Neural progenitor cell (in vitro differentiated cells): ENCODE measurements around the gene OSBPL8. TPM values are rescaled to one million over a fixed set of nuclear protein-coding genes. Genes with fewer than 3 reads are reported as not detected.

Experiments
- DNase-seq: peaks from one replicate; pipeline ENCODE4 v3.0.0-alpha.2; 2016; ENCODE audit warnings: low spot score
- H2AFZ ChIP-seq: fragments of 200-600 bp; sonication (generic); replicated peaks from 2 replicates; pipeline ENCODE4 v1.6.1; 2016; ENCODE audit warnings: antibody characterized with exemption
- H3F3A ChIP-seq: fragments of 200-600 bp; sonication (generic); 2 replicates; pipeline ENCODE4 v1.6.1; 2016; ENCODE audit warnings: antibody characterized with exemption, low read depth
- H3K27ac ChIP-seq: fragments of 200-600 bp; sonication (generic); 2 replicates; pipeline ENCODE4 v1.5.1; 2016; ENCODE audit warnings: mild to moderate bottlenecking
- H3K27me3 ChIP-seq: fragments of 200-600 bp; sonication (generic); 2 replicates; pipeline ENCODE4 v1.6.1; 2016; ENCODE audit warnings: mild to moderate bottlenecking, moderate library complexity
- H3K36me3 ChIP-seq: fragments of 200-600 bp; sonication (generic); 2 replicates; pipeline ENCODE4 v1.5.1; 2016
- H3K4me1 ChIP-seq: fragments of 200-600 bp; sonication (generic); 2 replicates; pipeline ENCODE4 v1.6.1; 2016; ENCODE audit warnings: mixed run types
- H3K4me2 ChIP-seq: fragments of 200-600 bp; sonication (generic); 2 replicates; pipeline ENCODE4 v1.6.1; 2016
- H3K4me3 ChIP-seq: fragments of 200-600 bp; sonication (generic); 2 replicates; pipeline ENCODE4 v1.5.1; 2016
- H3K79me2 ChIP-seq: fragments of 200-600 bp; sonication (generic); 2 replicates; pipeline ENCODE4 v1.6.1; 2016; ENCODE audit warnings: low read depth
- H3K9ac ChIP-seq: fragments of 200-600 bp; sonication (generic); 2 replicates; pipeline ENCODE4 v1.6.1; 2016
- H3K9me3 ChIP-seq: fragments of 200-600 bp; sonication (generic); 2 replicates; pipeline ENCODE4 v1.5.1; 2016; ENCODE audit warnings: low read depth
- H4K20me1 ChIP-seq: fragments of 200-600 bp; sonication (generic); 2 replicates; pipeline ENCODE4 v1.6.1; 2016; ENCODE audit warnings: low read depth
- H3K27ac Mint-ChIP-seq: 3 replicates; pipeline ENCODE4 v1.8.0; 2021; ENCODE audit warnings: mixed read lengths
- H3K27me3 Mint-ChIP-seq: 2 replicates; pipeline ENCODE4 v1.8.0; 2022; ENCODE audit warnings: low read depth, mild to moderate bottlenecking, inconsistent platforms, moderate library complexity, mixed read lengths; ENCODE audit not compliant: insufficient read depth
- H3K36me3 Mint-ChIP-seq: 3 replicates; pipeline ENCODE4 v1.8.0; 2021; ENCODE audit warnings: mixed read lengths
- H3K4me1 Mint-ChIP-seq: 3 replicates; pipeline ENCODE4 v1.8.0; 2021; ENCODE audit warnings: mixed read lengths
- H3K4me3 Mint-ChIP-seq: 3 replicates; pipeline ENCODE4 v1.8.0; 2021; ENCODE audit warnings: mild to moderate bottlenecking, moderate library complexity, mixed read lengths
- H3K9me3 Mint-ChIP-seq: 3 replicates; pipeline ENCODE4 v1.8.0; 2020; ENCODE audit warnings: mixed read lengths
- CTCF ChIP-seq: fragments of 200-600 bp; sonication (generic); IDR thresholded peaks from 2 replicates; pipeline ENCODE4 v1.5.1; 2017; ENCODE audit warnings: antibody characterized with exemption, mild to moderate bottlenecking
- EZH2 ChIP-seq: fragments of 200-600 bp; sonication (generic); IDR thresholded peaks from 2 replicates; pipeline ENCODE4 v1.6.1; 2017; ENCODE audit warnings: antibody characterized with exemption, mild to moderate bottlenecking, moderate library complexity
- EZH2phosphoT487 ChIP-seq: fragments of 200-600 bp; sonication (generic); IDR thresholded peaks from 2 replicates; pipeline ENCODE4 v1.6.1; 2017; ENCODE audit warnings: antibody characterized with exemption
- total RNA-seq: library from RNA; depleted of rRNA; stranded (reverse); fragments of >200 nt; gene quantifications from 2 replicates; pipeline ENCODE4 v1.2.3, GENCODE V29; 2015; ENCODE audit warnings: low replicate concordance

OSBPL8 gene
- total RNA-seq, 1 donor from 2014 or later = 93.6 TPM

- Histone ChIP-seq H4K20me1 (no peaks in the 10 kb centered on the region), H3K4me1 (peaks cover 16% of the 10 kb centered on the region), H3K36me3 (no peaks in the 10 kb centered on the region), H3K27me3 (no peaks in the 10 kb centered on the region), H2AFZ (no peak overlapping the region), H3K79me2 (peaks cover 12% of the 10 kb centered on the region), H3K27ac (no peak overlapping the region), H3K9ac (no peak overlapping the region), H3K9me3 (no peaks in the 10 kb centered on the region), H3K4me3 (no peak overlapping the region), H3K4me2 (no peak overlapping the region), H3F3A (peaks cover 10% of the 10 kb centered on the region)
- Mint-ChIP-seq H3K4me3 (no peak overlapping the region), H3K4me1 (peaks cover 3% of the 10 kb centered on the region), H3K27me3 (no peaks in the 10 kb centered on the region), H3K9me3 (no peaks in the 10 kb centered on the region), H3K27ac (no peak overlapping the region), H3K36me3 (no peaks in the 10 kb centered on the region)
- TF ChIP-seq EZH2 = no peak
- TF ChIP-seq CTCF = no peak
- TF ChIP-seq EZH2phosphoT487 = no peak
- no peak for DNase-seq
Measured at GRCh38 chr12:76462668-76463224, 96.8 kb downstream of the OSBPL8 start.

- Histone ChIP-seq H3K4me3 (no peak overlapping the region), H3K27me3 (no peaks in the 10 kb centered on the region), H2AFZ (no peak overlapping the region), H3K4me2 (peak overlapping the region; percentile 40), H3K9ac (no peak overlapping the region), H3K79me2 (peaks cover 3% of the 10 kb centered on the region), H4K20me1 (no peaks in the 10 kb centered on the region), H3K27ac (peak overlapping the region; percentile 69), H3F3A (peaks cover 10% of the 10 kb centered on the region), H3K36me3 (no peaks in the 10 kb centered on the region), H3K9me3 (no peaks in the 10 kb centered on the region), H3K4me1 (peaks cover 16% of the 10 kb centered on the region)
- no peak for TF ChIP-seq EZH2
- no peak for TF ChIP-seq CTCF
- TF ChIP-seq EZH2phosphoT487 = no peak
- Mint-ChIP-seq H3K9me3 (no peaks in the 10 kb centered on the region), H3K4me3 (no peak overlapping the region), H3K27me3 (no peaks in the 10 kb centered on the region), H3K4me1 (peaks cover 3% of the 10 kb centered on the region), H3K27ac (no peak overlapping the region), H3K36me3 (no peaks in the 10 kb centered on the region)
- DNase-seq = no peak
Measured at GRCh38 chr12:76460807-76461206, 98.8 kb downstream of the OSBPL8 start.

- Histone ChIP-seq H3K9me3 (no peaks in the 10 kb centered on the region), H3K27ac (no peak overlapping the region), H3F3A (peaks cover 10% of the 10 kb centered on the region), H3K79me2 (peaks cover 9% of the 10 kb centered on the region), H3K4me2 (no peak overlapping the region), H3K4me1 (peaks cover 16% of the 10 kb centered on the region), H2AFZ (no peak overlapping the region), H4K20me1 (no peaks in the 10 kb centered on the region), H3K9ac (no peak overlapping the region), H3K36me3 (no peaks in the 10 kb centered on the region), H3K4me3 (no peak overlapping the region), H3K27me3 (no peaks in the 10 kb centered on the region)
- Mint-ChIP-seq H3K27me3 (no peaks in the 10 kb centered on the region), H3K36me3 (no peaks in the 10 kb centered on the region), H3K4me1 (peaks cover 3% of the 10 kb centered on the region), H3K9me3 (no peaks in the 10 kb centered on the region), H3K4me3 (no peak overlapping the region), H3K27ac (no peak overlapping the region)
- TF ChIP-seq EZH2 (no peak), CTCF (no peak), EZH2phosphoT487 (no peak)
- DNase-seq = no peak
Measured at GRCh38 chr12:76457818-76458217, 101.8 kb downstream of the OSBPL8 start.
